Mammary epithelial cell (primary cell): Measurements from ENCODE around the gene NELFA.

Source experiments
- CTCF ChIP-seq, 2 donors: IDR thresholded peaks in 1 of 2; conservative IDR thresholded peaks in 1 of 2; 2 replicates each; pipeline ENCODE4 v1.5.1; 2011 to 2012; ENCODE audit warnings: inconsistent platforms in 2 of 2, low read length in 2 of 2, mild to moderate bottlenecking in 2 of 2, control low read depth in 1 of 2, low read depth in 1 of 2; ENCODE audit not compliant: insufficient read depth in 1 of 2; ENCODE audit errors: extremely low read depth in 1 of 2
- EZH2 ChIP-seq: IDR thresholded peaks from 2 replicates; pipeline ENCODE4 v1.6.1; 2012; ENCODE audit warnings: low read length, inconsistent platforms, borderline replicate concordance

GRCh38 chr4:2046031-2046961 is 37.5 kb upstream of the NELFA start:
- TF ChIP-seq CTCF (conservative IDR thresholded peaks at IDR 0.05 in 1 of 2, IDR thresholded peaks at IDR 0.05 in 1 of 2; ENCODE audit: extremely low read depth in 1 of 2, insufficient read depth in 1 of 2, low read depth in 1 of 2, low read length in 2 of 2): no peak
- TF ChIP-seq EZH2: no peak
